ENCODE results near the gene CNTNAP2. TPM values are rescaled to one million over a fixed set of nuclear protein-coding genes. Genes with fewer than 3 reads are reported as not detected.

CNTNAP2 gene
- polyA plus RNA-seq, 6 donors from 2014 or later: 38.2 to 132 (median 77.9) TPM

- DNase-seq (no peak), ATAC-seq (ENCODE audit: low read depth in 2 of 2) (no peak)
- Mint-ChIP-seq H3K4me3 (no peak overlapping the region), H3K4me1 (no peaks in the 10 kb centered on the region), H3K9me3 (peaks cover 0 to 16% (median 5%) of the 10 kb centered on the region in 7 donors), H3K36me3 (no peaks in the 10 kb centered on the region), H3K27ac (no peak overlapping the region), H3K27me3 (no peaks in the 10 kb centered on the region)
Measured at GRCh38 chr7:147276783-147277370, 1160.3 kb downstream of the CNTNAP2 start.

- ATAC-seq (ENCODE audit: low read depth in 2 of 2) (no peak), DNase-seq (no peak)
- peaks cover 0 to 12% (median 3%) of the 10 kb centered on the region in 7 donors for H3K9me3 Mint-ChIP-seq
- no peak overlapping the region for H3K4me3 Mint-ChIP-seq
- H3K27me3 Mint-ChIP-seq: no peaks in the 10 kb centered on the region
- H3K4me1 Mint-ChIP-seq: no peaks in the 10 kb centered on the region
- H3K36me3 Mint-ChIP-seq: no peaks in the 10 kb centered on the region
- no peak overlapping the region for H3K27ac Mint-ChIP-seq
Measured at GRCh38 chr7:147279514-147279913, 1162.9 kb downstream of the CNTNAP2 start.

- H3K36me3 Mint-ChIP-seq: no peaks in the 10 kb centered on the region
- H3K27ac Mint-ChIP-seq: no peak overlapping the region
- no peaks in the 10 kb centered on the region for H3K27me3 Mint-ChIP-seq
- DNase-seq (no peak), ATAC-seq (ENCODE audit: low read depth in 2 of 2) (no peak)
- no peak overlapping the region for H3K4me3 Mint-ChIP-seq
- no peaks in the 10 kb centered on the region for H3K4me1 Mint-ChIP-seq
- H3K9me3 Mint-ChIP-seq: peaks cover 0 to 7% (median 2%) of the 10 kb centered on the region in 7 donors
Measured at GRCh38 chr7:147279964-147280374, 1163.4 kb downstream of the CNTNAP2 start.

- Mint-ChIP-seq H3K4me1 (no peaks in the 10 kb centered on the region), H3K27ac (no peak overlapping the region), H3K36me3 (no peaks in the 10 kb centered on the region), H3K9me3 (peaks cover 0 to 7% (median 0%) of the 10 kb centered on the region in 7 donors), H3K4me3 (no peak overlapping the region), H3K27me3 (no peaks in the 10 kb centered on the region)
- ATAC-seq (ENCODE audit: low read depth in 2 of 2) (no peak), DNase-seq (no peak)
Measured at GRCh38 chr7:147282204-147282603, 1165.6 kb downstream of the CNTNAP2 start.

GRCh38 chr7:147296201-147296600 lies 1179.6 kb downstream of the CNTNAP2 start:
- Mint-ChIP-seq H3K4me1 (no peaks in the 10 kb centered on the region), H3K4me3 (no peak overlapping the region), H3K27me3 (no peaks in the 10 kb centered on the region), H3K36me3 (no peaks in the 10 kb centered on the region), H3K9me3 (peaks cover 0 to 3% (median 0%) of the 10 kb centered on the region in 7 donors), H3K27ac (peak overlapping the region in 1 of 6 donors; percentile 34)
- no peak for ATAC-seq (ENCODE audit: low read depth in 2 of 2)
- DNase-seq: no peak

GRCh38 chr7:147296986-147297385 lies 1180.4 kb downstream of the CNTNAP2 start:
- Mint-ChIP-seq H3K4me1 (no peaks in the 10 kb centered on the region), H3K27me3 (no peaks in the 10 kb centered on the region), H3K4me3 (no peak overlapping the region), H3K27ac (no peak overlapping the region), H3K36me3 (no peaks in the 10 kb centered on the region), H3K9me3 (peaks cover 0 to 3% (median 0%) of the 10 kb centered on the region in 7 donors)
- ATAC-seq (ENCODE audit: low read depth in 2 of 2) (no peak), DNase-seq (no peak)

GRCh38 chr7:147298611-147299043 lies 1182.0 kb downstream of the CNTNAP2 start:
- H3K4me1 Mint-ChIP-seq: no peaks in the 10 kb centered on the region
- H3K27me3 Mint-ChIP-seq: no peaks in the 10 kb centered on the region
- no peak for ATAC-seq (ENCODE audit: low read depth in 2 of 2)
- H3K9me3 Mint-ChIP-seq: peaks cover 0 to 3% (median 0%) of the 10 kb centered on the region in 7 donors
- no peak overlapping the region for H3K27ac Mint-ChIP-seq
- DNase-seq: no peak
- no peaks in the 10 kb centered on the region for H3K36me3 Mint-ChIP-seq
- H3K4me3 Mint-ChIP-seq: no peak overlapping the region

- ATAC-seq (ENCODE audit: low read depth in 2 of 2) (no peak), DNase-seq (no peak)
- Mint-ChIP-seq H3K4me1 (no peaks in the 10 kb centered on the region), H3K36me3 (no peaks in the 10 kb centered on the region), H3K27me3 (no peaks in the 10 kb centered on the region), H3K27ac (no peak overlapping the region), H3K4me3 (no peak overlapping the region), H3K9me3 (peaks cover 0 to 6% (median 2%) of the 10 kb centered on the region in 7 donors)
Measured at GRCh38 chr7:147300293-147300692, 1183.7 kb downstream of the CNTNAP2 start.

GRCh38 chr7:147304376-147304775 lies 1187.8 kb downstream of the CNTNAP2 start:
- H3K4me1 Mint-ChIP-seq: no peaks in the 10 kb centered on the region
- H3K4me3 Mint-ChIP-seq: no peak overlapping the region
- peaks cover 0 to 6% (median 4%) of the 10 kb centered on the region in 7 donors for H3K9me3 Mint-ChIP-seq
- H3K36me3 Mint-ChIP-seq: no peaks in the 10 kb centered on the region
- no peak overlapping the region for H3K27ac Mint-ChIP-seq
- H3K27me3 Mint-ChIP-seq: no peaks in the 10 kb centered on the region
- ATAC-seq (ENCODE audit: low read depth in 2 of 2) (no peak), DNase-seq (no peak)

GRCh38 chr7:147305827-147306226 lies 1189.2 kb downstream of the CNTNAP2 start:
- no peak overlapping the region for H3K4me3 Mint-ChIP-seq
- H3K4me1 Mint-ChIP-seq: no peaks in the 10 kb centered on the region
- ATAC-seq (ENCODE audit: low read depth in 2 of 2) (no peak), DNase-seq (no peak)
- H3K27me3 Mint-ChIP-seq: no peaks in the 10 kb centered on the region
- no peak overlapping the region for H3K27ac Mint-ChIP-seq
- no peaks in the 10 kb centered on the region for H3K36me3 Mint-ChIP-seq
- H3K9me3 Mint-ChIP-seq: peaks cover 0 to 10% (median 4%) of the 10 kb centered on the region in 7 donors

- no peaks in the 10 kb centered on the region for H3K27me3 Mint-ChIP-seq
- no peak overlapping the region for H3K4me3 Mint-ChIP-seq
- H3K4me1 Mint-ChIP-seq: no peaks in the 10 kb centered on the region
- H3K9me3 Mint-ChIP-seq: peaks cover 0 to 10% (median 4%) of the 10 kb centered on the region in 7 donors
- ATAC-seq (ENCODE audit: low read depth in 2 of 2) (no peak), DNase-seq (no peak)
- H3K27ac Mint-ChIP-seq: no peak overlapping the region
- H3K36me3 Mint-ChIP-seq: no peaks in the 10 kb centered on the region
Measured at GRCh38 chr7:147308539-147308938, 1191.9 kb downstream of the CNTNAP2 start.

GRCh38 chr7:147311336-147311735 lies 1194.7 kb downstream of the CNTNAP2 start:
- ATAC-seq (ENCODE audit: low read depth in 2 of 2): no peak
- Mint-ChIP-seq H3K27ac (no peak overlapping the region), H3K36me3 (no peaks in the 10 kb centered on the region), H3K9me3 (peaks cover 0 to 10% (median 2%) of the 10 kb centered on the region in 7 donors), H3K27me3 (no peaks in the 10 kb centered on the region), H3K4me1 (no peaks in the 10 kb centered on the region), H3K4me3 (peak overlapping the region in 1 of 8 donors; percentile 22)
- DNase-seq: no peak

- Mint-ChIP-seq H3K36me3 (no peaks in the 10 kb centered on the region), H3K4me3 (no peak overlapping the region), H3K4me1 (no peaks in the 10 kb centered on the region), H3K27ac (no peak overlapping the region), H3K27me3 (no peaks in the 10 kb centered on the region), H3K9me3 (peaks cover 0 to 6% (median 3%) of the 10 kb centered on the region in 7 donors)
- ATAC-seq (ENCODE audit: low read depth in 2 of 2) (no peak), DNase-seq (no peak)
Measured at GRCh38 chr7:147321504-147321903, 1204.9 kb downstream of the CNTNAP2 start.

GRCh38 chr7:147332988-147333387 lies 1216.4 kb downstream of the CNTNAP2 start:
- Mint-ChIP-seq H3K9me3 (peaks cover 3 to 9% (median 7%) of the 10 kb centered on the region in 7 donors), H3K36me3 (no peaks in the 10 kb centered on the region), H3K4me3 (no peak overlapping the region), H3K4me1 (no peaks in the 10 kb centered on the region), H3K27me3 (no peaks in the 10 kb centered on the region), H3K27ac (no peak overlapping the region)
- DNase-seq: no peak
- no peak for ATAC-seq (ENCODE audit: low read depth in 2 of 2)

All from naive B cell (primary cell).